ENCODE measurements around the gene GPRC5D. TPM values are rescaled to one million over a fixed set of nuclear protein-coding genes. Genes with fewer than 3 reads are reported as not detected.

The GPRC5D gene
- total and polyA plus RNA-seq, 9 of the 15 experiments (the other 6 are each of a cell fraction or from before 2014, with no cell fraction given) = 1.0 to 1.1 TPM; not detected in 7

- no peak overlapping the region for H3K9ac ChIP-seq (ENCODE audit: insufficient read depth in 1 of 2, low read depth in 2 of 2, low read length in 2 of 2)
- 85% methylated on average over 4 of the region's 4 CpGs for WGBS (ENCODE audit: insufficient coverage, low coverage, missing lambda C conversion rate)
- no peaks in the 10 kb centered on the region for H4K20me1 ChIP-seq (replicated peaks; ENCODE audit: control insufficient read depth, insufficient read depth, low read length)
- no peaks in the 10 kb centered on the region for H3K9me1 ChIP-seq (ENCODE audit: control insufficient read depth, insufficient read depth, low read length)
- no TSS peak for BruUV-seq (replicated peaks)
- DNase-seq (ENCODE audit: extremely low read depth in 1 of 4, low spot score in 3 of 4) (no peak), FAIRE-seq (no peak), ATAC-seq (no peak)
- no peak overlapping the region for H2AFZ ChIP-seq (ENCODE audit: low read depth, low read length)
- H3K9me3 ChIP-seq (replicated peaks; ENCODE audit: control insufficient read depth, insufficient read depth, low read depth, low read length) = no peaks in the 10 kb centered on the region
- peaks cover 12% of the 10 kb centered on the region; the same call in 1 of the 3 replicates for H3K36me3 ChIP-seq (ENCODE audit: control insufficient read depth, insufficient read depth, low read length)
- no peak overlapping the region for H3K4me2 ChIP-seq (ENCODE audit: insufficient read depth, low read length)
- H3K27ac ChIP-seq (ENCODE audit: extremely low read depth, low read depth, low read length) = no peak overlapping the region
- intact Hi-C loops (cut with micrococcal nuclease) = no loop called here
- H3K4me1 ChIP-seq (replicated peaks in 1 of 2; ENCODE audit: control insufficient read depth in 2 of 2, insufficient read depth in 2 of 2, low read length in 2 of 2) = no peaks in the 10 kb centered on the region; a peak in 1 of 5 replicates
- CTCF ChIA-PET (ENCODE audit: low intra/inter-chr PET ratio) = no interaction called here
- POLR2A ChIA-PET = no interaction called here
- no peak overlapping the region for H3K4me3 ChIP-seq
- peaks cover 2% of the 10 kb centered on the region; the same call in 2 of the 3 replicates for H3K79me2 ChIP-seq (ENCODE audit: control insufficient read depth, insufficient read depth, low read length)
- H3K27me3 ChIP-seq (ENCODE audit: control insufficient read depth in 2 of 2, insufficient read depth in 2 of 2, low read length in 2 of 2) = no peaks in the 10 kb centered on the region
- in situ Hi-C loops (cut with MboI) = no loop called here
- TF ChIP-seq WHSC1 (IDR thresholded peaks at IDR 0.05; ENCODE audit: low read length) = no peak
- no peak for TF ChIP-seq ELF2 (CRISPR knock-in tag; IDR thresholded peaks at IDR 0.05)
- no peak for TF ChIP-seq ZBTB49 (CRISPR knock-in tag; IDR thresholded peaks at IDR 0.05; ENCODE audit: borderline replicate concordance)
- TF ChIP-seq ZFP91 (CRISPR knock-in tag; IDR thresholded peaks at IDR 0.05) = no peak
- no peak for TF ChIP-seq CTCF (IDR thresholded peaks at IDR 0.05 in 2 of 3, conservative IDR thresholded peaks at IDR 0.05 in 1 of 3; ENCODE audit: insufficient read depth in 2 of 3, low read depth in 1 of 3, low read length in 3 of 3)
- no peak for TF ChIP-seq DMBX1 (CRISPR knock-in tag; IDR thresholded peaks at IDR 0.05; ENCODE audit: borderline replicate concordance)
- no peak for TF ChIP-seq RUNX1 (IDR thresholded peaks at IDR 0.05; ENCODE audit: low read depth)
- no peak for TF ChIP-seq ETV6 (IDR thresholded peaks at IDR 0.05; ENCODE audit: borderline replicate concordance in 1 of 2, low read depth in 2 of 2, low read length in 1 of 2)
- TF ChIP-seq ETV6 (CRISPR knock-in tag; IDR thresholded peaks at IDR 0.05; ENCODE audit: borderline replicate concordance) = no peak
- no peak for TF ChIP-seq CBX3 (IDR thresholded peaks at IDR 0.05; ENCODE audit: borderline replicate concordance in 1 of 2, low read length in 2 of 2)
- no peak for TF ChIP-seq ZBTB26 (CRISPR knock-in tag; IDR thresholded peaks at IDR 0.05)
- no peak for TF ChIP-seq ZNF316 (IDR thresholded peaks at IDR 0.05)
- TF ChIP-seq CBX5 (IDR thresholded peaks at IDR 0.05; ENCODE audit: borderline replicate concordance, low read depth) = no peak
Observed at GRCh38 chr12:12933742-12934141, 18.2 kb downstream of the GPRC5D start.
